Activated CD4-positive, alpha-beta T cell treated with anti-CD3 and anti-CD28 coated beads, Interleukin-2, Interleukin-4, amounts not matched to agents 100 ng/mL and 50 ng/mL, durations not matched to agents 16 hours and 8 hours (primary cell): ENCODE measurements around the gene SIPA1.

Experiments used
- DNase-seq: peaks from one replicate; pipeline ENCODE4 v3.0.0-alpha.2; 2020; ENCODE audit warnings: low spot score

SIPA1 gene

GRCh38 chr11:65642014-65642671, 4.2 kb downstream of the SIPA1 start:
- DNase-seq: no peak

GRCh38 chr11:65643971-65644370, 6.1 kb downstream of the SIPA1 start:
- no peak for DNase-seq

- DNase-seq: no peak
Observed at GRCh38 chr11:65644837-65645236, 6.9 kb downstream of the SIPA1 start.

GRCh38 chr11:65645710-65646109, 7.8 kb downstream of the SIPA1 start:
- DNase-seq: no peak

GRCh38 chr11:65646288-65646957, 8.5 kb downstream of the SIPA1 start:
- DNase-seq: no peak

DNA sequence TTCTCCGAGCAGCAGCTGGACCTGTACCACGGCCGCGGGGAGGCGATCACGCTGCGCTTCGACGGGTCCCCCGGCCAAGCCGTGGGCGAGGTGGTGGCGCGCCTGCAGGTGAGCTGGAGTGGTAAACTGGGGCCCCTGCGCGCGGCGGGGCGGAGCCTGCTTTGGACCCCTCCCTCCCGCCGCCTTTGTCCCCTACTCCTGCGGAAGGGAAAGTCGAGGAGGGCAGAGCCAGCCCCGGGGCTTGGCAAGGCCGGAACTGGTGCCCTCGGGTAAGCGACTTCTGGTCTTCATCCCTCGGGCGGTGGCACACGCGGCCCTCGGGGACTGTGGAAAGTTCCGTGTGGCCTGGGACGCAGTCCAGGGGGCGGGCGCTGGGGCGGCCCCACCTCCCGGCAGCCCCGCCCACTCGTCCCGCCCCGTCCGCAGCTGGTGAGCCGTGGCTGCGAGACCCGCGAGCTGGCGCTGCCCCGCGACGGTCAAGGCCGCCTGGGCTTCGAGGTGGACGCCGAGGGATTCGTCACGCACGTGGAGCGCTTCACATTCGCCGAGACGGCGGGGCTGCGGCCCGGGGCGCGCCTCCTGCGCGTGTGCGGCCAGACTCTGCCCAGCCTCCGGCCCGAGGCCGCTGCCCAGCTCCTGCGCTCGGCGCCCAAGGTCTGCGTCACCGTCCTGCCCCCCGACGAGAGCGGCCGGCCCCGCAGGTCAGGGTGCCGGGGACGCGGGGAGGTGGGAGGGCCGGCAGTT, 9.2 kb downstream of the SIPA1 start:
- DNase-seq: no peak

GRCh38 chr11:65648997-65649493, 11.1 kb downstream of the SIPA1 start:
- DNase-seq: no peak

GRCh38 chr11:65649656-65650546, 12.0 kb downstream of the SIPA1 start:
- no peak for DNase-seq

GRCh38 chr11:65650547-65651338, 12.8 kb downstream of the SIPA1 start:
- DNase-seq: no peak

DNA sequence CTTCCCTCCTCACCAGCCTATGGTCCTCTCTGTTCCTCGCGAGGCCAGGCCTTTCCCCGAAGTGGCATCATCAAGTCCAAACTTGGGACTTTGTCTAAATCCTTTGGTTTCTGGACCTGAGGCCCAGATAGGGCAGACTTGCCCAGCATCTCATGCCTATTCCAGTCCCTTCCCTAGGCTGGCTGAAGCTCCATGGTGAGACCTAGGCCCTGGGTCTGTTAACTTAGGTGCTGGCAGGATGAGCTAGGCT, 13.4 kb downstream of the SIPA1 start:
- DNase-seq: no peak

DNA sequence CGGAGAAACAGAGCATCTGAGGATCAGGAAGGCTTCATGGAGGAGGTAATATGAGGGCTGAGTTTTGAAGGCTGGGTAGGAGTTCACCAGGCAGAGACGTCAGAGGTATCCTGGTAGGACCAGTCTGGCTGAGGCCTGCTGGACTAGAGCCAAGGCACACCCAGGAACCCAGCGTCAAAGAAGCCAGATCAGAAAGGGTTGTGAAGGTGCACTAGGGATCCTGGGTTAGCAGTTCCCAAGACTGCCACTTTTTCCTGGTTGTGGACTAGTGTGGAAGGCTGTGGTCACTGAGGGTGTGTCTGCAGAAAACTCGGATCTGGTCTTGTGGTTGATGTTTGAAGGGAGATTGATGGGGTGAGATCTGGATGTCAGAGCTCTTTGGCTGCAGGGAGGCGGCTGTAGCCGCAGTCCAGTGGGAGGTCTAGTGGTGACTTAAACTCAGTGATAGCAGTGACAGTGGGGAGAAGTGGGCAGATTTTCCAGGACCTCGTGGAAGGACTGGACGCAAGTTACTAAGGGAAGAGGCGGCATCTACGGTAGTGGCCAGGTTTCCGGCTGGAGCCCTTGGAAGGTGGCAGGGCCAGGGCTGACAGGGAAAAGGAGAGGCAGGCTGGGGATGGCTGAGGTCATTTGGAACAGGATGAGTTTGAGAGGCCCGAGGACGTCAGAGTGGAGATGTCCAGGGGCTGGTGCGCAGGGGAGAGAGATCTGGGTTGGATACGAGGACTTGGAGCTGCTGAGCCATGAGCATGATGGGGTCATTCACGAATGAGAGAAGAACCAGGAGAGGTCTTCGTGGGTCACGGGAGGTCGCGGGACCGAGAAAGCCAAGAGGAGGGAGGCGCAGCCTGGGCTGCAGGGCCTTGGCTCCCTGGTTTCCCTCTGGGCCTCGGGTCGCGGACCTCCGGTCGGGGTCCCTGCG, 13.9 kb downstream of the SIPA1 start:
- DNase-seq: no peak

GRCh38 chr11:65652511-65653228, 14.8 kb downstream of the SIPA1 start:
- peak; percentile 91 for DNase-seq

DNA sequence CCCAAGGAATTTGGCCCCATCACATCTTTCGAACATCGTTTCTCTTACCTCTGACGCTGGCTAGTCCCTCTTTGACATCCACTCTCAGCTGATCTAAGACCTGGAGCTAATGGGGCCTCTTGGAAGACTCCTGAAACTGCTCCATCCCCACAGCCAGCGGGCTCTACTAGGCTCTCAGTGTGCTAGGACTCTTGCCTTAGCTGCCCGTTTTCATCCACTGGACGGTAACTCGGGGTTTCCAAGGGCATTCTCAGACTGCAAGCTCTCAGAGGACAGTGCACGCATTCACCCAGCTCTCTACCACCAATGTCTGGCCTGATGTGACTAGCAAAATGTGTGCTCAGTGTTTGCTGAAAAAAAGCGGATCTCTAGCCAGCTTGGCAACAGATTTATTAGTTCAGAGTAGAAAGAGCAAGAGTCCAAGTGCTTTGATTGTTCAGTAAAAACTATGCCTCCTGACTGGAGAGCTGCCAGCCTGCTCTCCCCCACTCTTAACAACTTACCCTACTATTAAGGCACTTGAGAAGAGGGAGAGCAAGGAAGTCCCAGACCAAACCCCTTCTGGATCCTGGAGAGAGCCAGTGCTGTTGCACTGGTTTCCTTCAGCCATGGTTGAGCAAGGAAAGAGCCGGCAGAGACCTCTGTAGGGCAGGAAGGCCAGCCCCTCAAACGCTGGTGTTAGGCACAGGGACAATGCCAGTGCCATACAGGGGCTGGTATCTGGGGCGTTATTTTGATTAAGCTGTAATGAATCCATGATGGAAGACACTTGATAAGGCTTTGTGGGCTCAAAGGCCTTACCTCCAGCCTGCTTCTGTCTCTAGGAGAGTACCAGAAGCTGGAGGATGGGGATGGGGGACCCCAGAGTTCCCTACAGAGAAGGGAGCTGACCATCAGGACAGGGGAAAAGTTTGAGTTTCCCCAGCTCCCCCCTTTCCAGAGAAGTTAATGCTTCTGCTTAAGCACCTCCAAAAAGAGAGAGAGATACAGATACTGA, 15.6 kb downstream of the SIPA1 start:
- DNase-seq: peak; percentile 17

DNA sequence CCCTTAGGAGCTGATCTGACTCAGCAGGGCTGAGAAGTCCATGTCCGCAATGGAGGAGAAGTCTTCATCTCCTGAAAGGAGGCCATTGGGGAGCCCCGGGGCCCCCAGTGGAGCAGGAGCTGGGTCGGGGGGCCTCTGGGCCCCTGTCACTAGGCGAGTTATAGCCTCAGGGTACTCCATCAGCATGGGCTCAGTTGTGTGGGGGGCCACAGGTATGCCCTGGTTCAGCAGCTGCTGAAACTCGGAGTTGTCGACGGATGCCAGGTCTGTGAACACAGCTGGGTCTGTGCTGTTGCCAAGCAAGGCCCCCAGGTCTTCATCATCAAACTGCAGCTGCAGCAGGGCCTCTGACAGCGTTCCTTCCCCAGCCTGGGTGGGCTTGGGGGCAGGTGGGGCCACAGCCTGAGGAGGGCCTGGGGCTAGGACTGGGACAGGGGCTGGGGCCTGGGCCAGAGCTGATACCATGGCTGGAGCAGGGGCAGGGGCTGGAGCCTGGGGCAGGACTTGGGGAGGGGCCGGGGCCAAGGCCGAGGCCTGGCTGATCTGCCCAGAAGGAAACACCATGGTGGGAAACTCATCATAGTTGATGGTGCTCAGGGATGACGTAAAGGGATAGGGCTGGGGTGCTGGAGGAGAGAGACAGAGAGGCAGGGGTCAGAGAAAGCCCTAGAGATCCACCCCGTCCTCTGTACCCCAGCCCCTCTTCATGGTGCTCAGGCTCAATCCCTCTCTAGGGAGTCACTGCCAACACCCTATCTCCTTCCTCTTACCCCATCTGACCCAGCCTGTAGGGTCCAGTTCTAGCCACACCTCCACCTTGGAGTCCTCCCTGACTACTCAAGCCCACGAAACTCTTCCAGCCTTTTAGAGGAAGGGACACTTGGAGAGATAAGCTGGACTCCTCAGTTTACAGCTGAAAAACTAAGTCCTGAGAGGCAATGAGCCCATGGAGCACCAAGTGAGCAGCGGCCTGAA, 16.8 kb downstream of the SIPA1 start:
- DNase-seq: no peak

DNA sequence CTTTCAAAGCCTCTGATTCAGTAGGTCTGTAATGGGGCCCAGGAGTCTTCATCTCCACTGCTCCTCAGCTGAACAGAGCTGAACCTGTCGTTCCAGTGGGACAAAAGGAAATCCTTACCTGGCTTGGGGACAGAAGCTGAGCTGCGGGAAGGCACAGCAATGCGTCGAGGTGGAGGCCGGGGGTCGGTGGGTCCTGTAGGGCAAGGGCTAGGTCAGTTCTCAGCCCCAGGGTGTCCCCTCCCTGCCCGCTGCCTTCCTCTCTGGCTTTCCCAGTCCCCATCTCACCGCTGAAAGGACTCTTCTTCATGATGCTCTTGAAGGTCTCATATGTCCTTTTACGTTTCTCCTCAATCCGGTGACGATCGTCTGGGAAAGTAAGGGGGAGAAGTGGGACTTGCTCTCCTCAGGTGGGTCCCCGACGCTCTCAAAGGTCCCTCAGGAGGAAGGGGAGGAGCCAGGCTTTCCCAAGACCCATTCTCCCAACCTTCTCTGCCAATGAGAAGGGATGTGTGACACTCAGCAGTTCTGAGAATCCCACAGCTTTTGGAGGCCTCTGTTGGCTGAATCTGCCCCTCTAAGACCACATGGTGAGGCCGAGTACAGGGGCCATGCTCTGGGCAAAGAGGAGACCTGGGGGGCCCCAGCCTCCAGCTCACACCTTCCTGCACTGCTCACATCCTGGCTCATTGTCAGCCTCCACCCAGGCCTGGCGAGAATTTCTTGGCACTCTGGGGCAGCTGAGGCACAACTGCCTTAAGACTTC, 17.9 kb downstream of the SIPA1 start:
- no peak for DNase-seq

DNA sequence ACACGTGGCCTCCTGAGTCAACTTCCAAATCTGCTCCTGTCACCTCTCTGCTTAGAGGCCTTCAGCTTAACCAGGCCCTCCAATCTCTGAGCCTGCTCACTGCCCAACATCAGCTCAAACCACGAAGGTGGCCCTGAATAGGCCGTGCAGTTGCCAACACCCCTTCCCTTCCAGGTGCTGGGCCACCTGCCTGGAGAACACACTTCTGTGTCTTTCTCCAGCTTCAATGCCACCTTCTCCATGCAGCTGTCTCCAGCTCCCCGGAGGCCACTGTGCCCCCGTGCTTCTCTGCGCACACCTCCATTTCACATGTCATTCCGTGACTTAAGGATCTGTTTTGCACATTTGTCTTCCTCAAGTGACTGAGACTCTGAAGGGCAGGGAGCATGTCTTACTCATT, 19.5 kb downstream of the SIPA1 start:
- DNase-seq: no peak
